SKM-1 (cell line): ENCODE data around the gene C16orf87.
A peak's percentile ranks its signal among the peaks of the same experiment; 100 is the strongest.
"Not testable (repeated sequence)": the region's sequence is repeated elsewhere in the genome, so short reads cannot be mapped to it uniquely, and the experiment has no call there.

Source experiments
- DNase-seq: peaks from one replicate; lab custom pipeline; 2025; ENCODE audit not compliant: unreplicated experiment; lab: John Stamatoyannopoulos, UW

C16orf87 gene

DNA sequence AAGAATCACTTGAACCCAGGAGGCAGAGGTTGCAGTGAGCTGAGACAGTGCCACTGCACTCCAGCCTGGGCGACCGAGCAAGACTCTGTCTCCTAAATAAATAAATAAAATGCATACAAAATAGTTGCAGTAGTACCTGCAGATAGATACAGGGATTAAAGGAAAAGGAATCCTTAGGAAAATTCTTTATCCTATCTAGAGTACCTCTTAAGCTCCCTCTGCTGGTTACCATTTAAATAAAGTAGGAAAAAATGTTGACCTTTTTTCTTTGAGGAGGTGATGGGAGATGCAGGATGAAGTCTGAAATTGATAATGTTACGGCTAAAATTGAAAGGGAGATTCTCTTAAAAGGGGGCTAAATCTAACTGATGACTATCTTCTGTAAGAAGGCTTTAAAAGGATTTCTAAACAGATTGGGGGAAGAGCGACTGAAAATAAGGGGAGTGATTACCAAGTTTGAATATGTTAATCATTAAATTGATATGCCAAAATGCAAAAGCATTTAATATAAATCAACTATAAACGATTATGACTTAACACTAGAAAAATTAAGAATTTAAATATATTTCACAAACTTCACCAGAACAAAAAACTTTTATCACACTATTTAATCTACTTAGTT lies 29.4 kb downstream of the C16orf87 start:
- no peak for DNase-seq

- DNase-seq: no peak
Measured at GRCh38 chr16:46800494-46800893, 30.5 kb downstream of the C16orf87 start.

GRCh38 chr16:46797501-46797900 lies 33.5 kb downstream of the C16orf87 start:
- DNase-seq: no peak

DNA sequence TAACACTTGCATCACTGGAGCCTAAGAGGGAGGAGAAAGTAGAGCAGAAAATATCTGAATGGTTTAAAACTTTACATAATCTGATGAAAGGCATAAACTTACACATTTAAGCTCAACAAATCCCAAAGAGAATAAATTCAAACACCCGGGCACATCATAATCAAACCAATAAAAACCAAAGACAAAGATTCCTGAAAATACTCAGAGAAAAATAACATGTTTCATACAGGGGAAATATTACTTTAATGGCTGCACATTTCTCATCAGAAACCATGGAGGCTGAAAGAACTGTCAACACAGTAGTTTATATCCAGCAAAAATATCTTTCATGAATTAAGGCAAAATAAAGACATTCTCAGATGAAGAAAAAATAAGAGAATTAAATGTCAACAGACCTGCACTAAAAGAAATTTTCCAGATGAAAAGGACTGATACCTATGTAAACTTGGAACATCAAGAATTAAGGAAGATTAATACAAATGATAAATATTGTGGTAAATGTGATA lies 34.2 kb downstream of the C16orf87 start:
- no peak for DNase-seq

GRCh38 chr16:46793841-46794240 lies 37.1 kb downstream of the C16orf87 start:
- no peak for DNase-seq

- no peak for DNase-seq
Measured at GRCh38 chr16:46790599-46791270, 40.2 kb downstream of the C16orf87 start.

DNA sequence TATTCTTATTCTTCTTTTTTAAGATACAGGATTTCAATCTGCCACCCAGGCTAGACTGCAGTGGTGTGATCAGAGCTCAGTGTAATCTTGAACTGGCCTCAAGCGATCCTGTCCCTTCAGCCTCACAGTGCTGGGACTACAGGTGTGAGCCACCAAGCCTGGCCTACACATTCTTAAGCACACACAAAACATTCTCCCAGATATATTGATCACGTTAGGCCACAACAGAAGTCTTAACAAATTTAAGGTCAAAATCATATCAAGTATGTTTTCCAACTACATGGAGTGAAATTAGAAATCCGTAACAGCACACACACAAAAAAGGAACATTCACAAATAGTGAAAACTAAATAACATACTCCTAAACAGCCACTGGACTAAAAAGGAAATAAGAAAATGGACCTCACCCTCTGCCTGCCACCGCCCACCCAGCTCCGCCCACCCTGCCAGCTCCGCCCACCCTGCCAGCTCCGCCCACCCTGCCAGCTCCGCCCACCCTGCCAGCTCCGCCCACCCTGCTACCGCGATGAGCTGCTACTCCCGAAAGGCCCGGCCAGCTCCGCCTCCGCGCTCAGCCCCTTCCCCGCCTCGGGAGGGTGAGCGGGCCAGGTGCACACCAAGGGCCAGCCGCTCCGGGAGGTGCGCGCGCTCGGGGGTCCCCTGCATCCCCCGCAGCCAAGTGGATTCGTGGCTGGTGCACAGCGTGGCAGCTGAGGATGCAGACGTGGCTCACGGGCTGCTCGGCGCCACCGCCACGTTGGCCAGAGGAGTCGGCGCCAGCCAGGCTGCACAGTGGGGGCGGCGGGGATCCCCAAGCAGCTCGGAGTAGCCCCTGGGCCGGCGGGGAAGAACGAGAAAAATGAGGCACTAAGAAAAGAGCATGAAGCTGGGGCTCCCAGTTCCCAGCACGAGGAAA lies 41.2 kb downstream of the C16orf87 start:
- peak; percentile 56 for DNase-seq

DNA sequence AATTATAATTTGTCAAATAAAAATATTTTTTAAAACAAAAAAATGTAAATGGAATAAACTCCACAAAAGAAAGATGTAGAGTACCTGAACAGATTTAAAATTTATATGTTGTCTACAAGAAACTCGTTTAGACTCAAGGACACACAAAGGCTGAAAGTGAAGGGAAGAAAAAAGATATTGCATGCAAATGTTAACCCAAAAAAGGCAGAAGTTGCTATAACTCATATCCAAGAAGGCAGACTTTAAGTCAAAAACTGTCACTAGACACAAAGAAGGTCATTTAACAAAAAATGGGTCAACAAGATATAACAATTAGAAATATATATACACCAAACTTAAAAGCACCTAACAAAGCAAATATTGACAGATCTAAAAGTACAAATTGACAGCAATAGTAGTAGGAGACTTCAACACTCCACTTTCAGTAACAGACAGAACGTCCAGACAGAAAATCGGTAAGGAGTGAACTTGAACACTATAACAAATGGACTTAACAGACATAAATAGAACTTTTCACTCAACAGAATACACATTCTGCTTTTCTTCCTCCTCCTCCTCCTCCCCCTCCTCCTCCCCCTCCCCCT lies 42.0 kb downstream of the C16orf87 start:
- DNase-seq: no peak

DNA sequence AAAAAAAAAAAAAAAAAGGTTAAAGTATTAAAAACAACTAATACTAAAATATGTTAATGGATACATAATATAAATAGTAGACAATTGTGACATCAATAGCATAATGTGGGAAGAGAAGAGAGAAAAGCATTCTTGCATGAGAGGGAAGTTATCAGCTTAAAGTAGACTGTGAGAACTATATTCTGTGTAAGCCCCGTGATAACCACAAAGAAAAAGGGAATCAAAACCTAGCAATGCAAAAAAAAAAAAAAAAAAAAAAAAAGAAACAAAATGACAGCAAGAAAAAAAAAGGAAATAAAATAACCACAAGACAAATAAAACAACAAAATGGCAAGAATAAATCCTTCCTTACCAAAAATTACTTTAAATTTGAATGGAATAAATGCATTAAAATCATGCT lies 43.1 kb downstream of the C16orf87 start:
- DNase-seq: no peak

DNA sequence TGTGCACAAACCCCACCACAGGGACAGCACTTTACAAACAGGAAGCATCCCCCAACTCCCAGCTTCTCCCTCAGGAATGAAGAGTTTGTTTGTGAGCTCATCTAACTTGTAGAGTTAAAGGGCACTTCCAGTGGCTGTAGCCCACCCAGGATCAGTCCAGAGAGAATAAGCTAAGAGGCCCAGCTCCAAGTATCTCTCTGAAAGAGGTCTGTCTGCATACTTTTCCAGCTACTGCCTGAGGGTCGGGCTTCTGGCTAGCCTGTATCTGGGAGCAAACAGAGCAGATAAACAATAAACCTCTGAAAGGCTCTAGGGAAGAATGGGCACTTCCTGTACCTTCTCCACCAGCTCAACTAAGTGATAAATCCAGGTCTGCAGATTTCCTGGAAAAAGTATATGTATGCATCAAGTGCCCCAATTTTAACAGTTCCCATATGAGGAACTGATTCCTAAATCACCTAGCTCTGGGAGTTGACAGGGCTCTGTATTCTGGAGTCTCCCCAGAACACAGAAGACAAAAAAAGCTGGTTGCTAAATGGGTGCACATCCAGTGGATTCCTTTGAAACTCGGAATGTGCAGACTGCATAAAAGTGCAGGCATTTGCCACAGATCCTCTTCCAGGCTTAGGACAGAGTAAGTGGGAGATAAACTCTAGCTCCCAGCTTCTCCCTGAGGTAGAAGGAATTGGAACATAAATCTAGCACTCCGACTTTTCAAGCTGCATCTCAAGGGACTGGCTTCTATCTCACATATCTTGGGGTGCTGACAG lies 45.7 kb downstream of the C16orf87 start:
- DNase-seq: no peak

- not testable (repeated sequence) for DNase-seq
Measured at GRCh38 chr16:46784569-46784968, 46.4 kb downstream of the C16orf87 start.

GRCh38 chr16:46783800-46784199 lies 47.2 kb downstream of the C16orf87 start:
- DNase-seq: no peak

DNA sequence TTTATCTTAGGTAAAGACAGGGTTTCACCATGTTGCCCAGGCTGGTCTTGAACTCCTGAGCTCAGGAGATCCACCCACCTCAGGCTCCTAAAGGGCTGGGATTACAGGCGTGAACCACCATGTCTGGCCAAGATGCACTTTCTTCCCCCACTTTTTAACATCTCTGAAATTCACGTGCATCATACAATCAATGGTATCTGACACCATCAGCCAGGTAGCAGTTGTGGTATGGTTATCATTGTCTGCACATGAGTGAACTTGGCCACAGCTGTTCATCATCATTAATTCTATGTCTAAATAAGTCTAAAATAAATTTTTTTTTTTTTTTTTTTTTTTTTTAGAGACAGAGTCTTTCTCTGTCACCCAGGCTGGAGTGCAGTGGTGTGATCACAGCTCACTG lies 48.7 kb downstream of the C16orf87 start:
- DNase-seq: no peak

- DNase-seq: no peak
Measured at GRCh38 chr16:46777804-46778203, 53.2 kb downstream of the C16orf87 start.

GRCh38 chr16:46775214-46775613 lies 55.8 kb downstream of the C16orf87 start:
- no peak for DNase-seq

GRCh38 chr16:46774743-46775177 lies 56.2 kb downstream of the C16orf87 start:
- DNase-seq: no peak

DNA sequence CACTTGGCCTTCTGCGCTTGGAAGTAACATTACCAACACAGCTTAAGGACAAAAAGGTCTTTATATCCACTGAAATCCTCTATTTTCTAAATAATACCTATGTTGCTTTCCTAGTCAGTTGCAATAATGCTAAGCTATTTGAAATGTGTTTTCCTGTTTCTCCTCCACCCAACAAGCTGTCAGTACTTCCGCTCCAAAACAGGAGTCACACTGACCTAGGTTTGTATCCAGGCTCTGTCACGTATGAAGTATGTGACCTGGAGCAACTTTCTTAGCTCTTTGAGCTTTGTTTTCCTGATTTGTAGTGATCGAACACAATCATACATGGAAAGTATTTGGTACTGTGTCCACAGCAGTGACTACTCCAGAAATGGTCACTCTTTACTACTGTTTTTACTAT lies 58.5 kb downstream of the C16orf87 start:
- no peak for DNase-seq

DNA sequence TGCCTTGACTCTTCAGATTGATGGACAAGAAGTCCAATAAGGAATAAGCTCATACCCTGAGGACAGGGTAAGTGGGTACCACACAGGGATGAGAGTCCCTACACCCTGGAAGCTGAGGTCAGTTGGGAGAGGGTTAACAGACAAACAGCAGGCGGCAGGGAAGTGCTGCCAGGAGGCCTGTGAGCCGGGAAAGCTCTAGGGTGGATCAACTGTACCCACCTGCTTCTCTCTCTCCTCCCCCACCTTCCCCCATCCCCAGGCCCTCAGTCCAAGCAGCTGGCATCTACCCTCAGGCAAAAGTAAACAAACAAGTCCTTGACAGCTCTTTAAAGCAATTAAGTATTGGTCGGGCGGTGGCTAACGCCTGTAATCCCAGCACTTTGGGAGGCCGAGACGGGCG lies 62.2 kb downstream of the C16orf87 start:
- DNase-seq: no peak

GRCh38 chr16:46765050-46765449 lies 65.9 kb downstream of the C16orf87 start:
- DNase-seq: no peak

DNA sequence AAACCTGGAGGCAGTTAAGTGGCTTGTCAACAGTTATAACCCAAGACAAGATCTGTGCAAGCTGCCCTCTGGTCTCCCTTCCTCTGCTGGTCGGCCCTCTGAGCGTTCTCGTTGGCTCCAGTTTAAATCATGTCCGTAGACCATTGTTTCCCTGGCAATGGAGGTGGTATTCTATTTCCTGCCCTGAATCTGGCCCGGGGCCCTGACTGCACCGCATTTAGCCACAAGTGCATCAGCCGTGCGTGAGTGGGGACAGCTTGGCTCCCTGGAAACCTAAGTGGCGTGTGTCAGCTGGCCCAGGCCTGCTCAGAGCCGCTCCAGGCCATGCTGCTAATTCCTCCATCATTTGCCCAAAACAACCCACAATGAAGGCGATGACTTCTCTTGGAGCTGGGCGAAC lies 67.8 kb downstream of the C16orf87 start:
- no peak for DNase-seq

- DNase-seq: no peak
Measured at GRCh38 chr16:46762583-46762982, 68.4 kb downstream of the C16orf87 start.
